ENCODE measurements around the gene PPM1E. TPM values are rescaled to one million over a fixed set of nuclear protein-coding genes. Genes with fewer than 3 reads are reported as not detected.

The PPM1E gene
- polyA plus RNA-seq, 1 donor (not counting 4 experiments of a cell fraction or from before 2014, with no cell fraction given): not detected

GRCh38 chr17:58985971-58986370 is 230.3 kb downstream of the PPM1E start:
- H3K9me1 ChIP-seq (ENCODE audit: control insufficient read depth, extremely low read depth, insufficient read depth, low read length): no peaks in the 10 kb centered on the region
- H3K36me3 ChIP-seq (ENCODE audit: control insufficient read depth in 2 of 2, extremely low read depth in 1 of 2, insufficient read depth in 2 of 2, low read length in 2 of 2): peaks cover 0 to 7% of the 10 kb centered on the region in 2 experiments
- FAIRE-seq (no peak), DNase-seq (ENCODE audit: low read depth, low spot score) (no peak)
- H3K9ac ChIP-seq (ENCODE audit: control insufficient read depth, extremely low read depth, insufficient read depth, low read length): no peak overlapping the region
- H4K20me1 ChIP-seq (ENCODE audit: control insufficient read depth, extremely low read depth, insufficient read depth, low read length): no peaks in the 10 kb centered on the region
- no peak overlapping the region for H3K4me2 ChIP-seq (ENCODE audit: control insufficient read depth, extremely low read depth, insufficient read depth, low read depth, low read length)
- no peaks in the 10 kb centered on the region for H3K9me3 ChIP-seq (ENCODE audit: control insufficient read depth, low read depth, low read length)
- H3K4me1 ChIP-seq (ENCODE audit: control insufficient read depth, extremely low read depth, insufficient read depth, low read length): no peaks in the 10 kb centered on the region
- H3K79me2 ChIP-seq (ENCODE audit: control insufficient read depth, insufficient read depth, low read length): no peaks in the 10 kb centered on the region
- no peak overlapping the region for H3K27ac ChIP-seq (ENCODE audit: control insufficient read depth, insufficient read depth, low read length)
- no peak overlapping the region for H2AFZ ChIP-seq (ENCODE audit: control insufficient read depth, low read length)
- no peaks in the 10 kb centered on the region for H3K27me3 ChIP-seq (ENCODE audit: control insufficient read depth, extremely low read depth, insufficient read depth, low read length)
- H3K4me3 ChIP-seq (ENCODE audit: control insufficient read depth in 2 of 3, extremely low read depth in 1 of 3, insufficient read depth in 2 of 3, low read depth in 1 of 3, low read length in 3 of 3): no peak overlapping the region
- no peak for TF ChIP-seq CTCF (optimal IDR thresholded peaks at IDR 0.05 in 1 of 3, IDR thresholded peaks at IDR 0.05 in 1 of 3, conservative IDR thresholded peaks at IDR 0.05 in 1 of 3; ENCODE audit: extremely low read depth in 1 of 3, insufficient read depth in 2 of 3, low read length in 3 of 3)
- no peak for TF ChIP-seq EZH2 (IDR thresholded peaks at IDR 0.05; ENCODE audit: low read length)
- dilution Hi-C loops (cut with MboI; ENCODE audit: extremely low pct_ligation_motif_present, low sequenced_read_pairs): no loop called here

GRCh38 chr17:58989629-58990028 is 234.0 kb downstream of the PPM1E start:
- Histone ChIP-seq H3K79me2 (ENCODE audit: control insufficient read depth, insufficient read depth, low read length) (no peaks in the 10 kb centered on the region), H3K9ac (ENCODE audit: control insufficient read depth, extremely low read depth, insufficient read depth, low read length) (no peak overlapping the region), H3K9me1 (ENCODE audit: control insufficient read depth, extremely low read depth, insufficient read depth, low read length) (no peaks in the 10 kb centered on the region), H4K20me1 (ENCODE audit: control insufficient read depth, extremely low read depth, insufficient read depth, low read length) (no peaks in the 10 kb centered on the region), H3K4me3 (ENCODE audit: control insufficient read depth in 2 of 3, extremely low read depth in 1 of 3, insufficient read depth in 2 of 3, low read depth in 1 of 3, low read length in 3 of 3) (no peak overlapping the region), H3K36me3 (ENCODE audit: control insufficient read depth in 2 of 2, extremely low read depth in 1 of 2, insufficient read depth in 2 of 2, low read length in 2 of 2) (peaks cover 0 to 10% of the 10 kb centered on the region in 2 experiments), H3K27ac (ENCODE audit: control insufficient read depth, insufficient read depth, low read length) (no peak overlapping the region), H2AFZ (ENCODE audit: control insufficient read depth, low read length) (no peak overlapping the region), H3K4me2 (ENCODE audit: control insufficient read depth, extremely low read depth, insufficient read depth, low read depth, low read length) (no peak overlapping the region), H3K27me3 (ENCODE audit: control insufficient read depth, extremely low read depth, insufficient read depth, low read length) (no peaks in the 10 kb centered on the region), H3K9me3 (ENCODE audit: control insufficient read depth, low read depth, low read length) (no peaks in the 10 kb centered on the region), H3K4me1 (ENCODE audit: control insufficient read depth, extremely low read depth, insufficient read depth, low read length) (peaks cover 2% of the 10 kb centered on the region)
- dilution Hi-C loops (cut with MboI; ENCODE audit: extremely low pct_ligation_motif_present, low sequenced_read_pairs): no loop called here
- DNase-seq (ENCODE audit: low read depth, low spot score) (no peak), FAIRE-seq (no peak)
- TF ChIP-seq CTCF (optimal IDR thresholded peaks at IDR 0.05 in 1 of 3, IDR thresholded peaks at IDR 0.05 in 1 of 3, conservative IDR thresholded peaks at IDR 0.05 in 1 of 3; ENCODE audit: extremely low read depth in 1 of 3, insufficient read depth in 2 of 3, low read length in 3 of 3) (no peak), EZH2 (IDR thresholded peaks at IDR 0.05; ENCODE audit: low read length) (no peak)

Measured in keratinocyte (primary cell).